ENCODE data around the gene LDB2. TPM values are rescaled to one million over a fixed set of nuclear protein-coding genes. Genes with fewer than 3 reads are reported as not detected.

The LDB2 gene
- total RNA-seq, 1 donor from 2014 or later = not detected

DNA sequence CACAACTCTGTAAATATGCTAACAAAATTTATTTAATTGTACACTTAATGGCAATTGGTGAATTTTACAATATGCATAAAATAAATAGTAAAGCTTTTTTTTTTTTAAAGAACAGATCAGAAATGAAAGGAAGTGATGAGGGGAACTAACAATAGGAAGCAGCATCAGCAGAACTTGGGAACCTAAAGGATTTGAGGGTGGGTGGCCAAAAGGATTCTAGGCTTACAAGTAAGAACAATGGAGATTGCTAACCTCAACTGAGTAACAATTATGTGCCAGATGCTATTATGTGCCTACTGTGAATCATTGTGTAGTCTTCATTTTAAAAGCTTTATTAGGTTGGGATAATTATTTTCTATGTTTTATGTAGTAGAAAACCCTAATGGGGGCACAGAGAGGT, 185.2 kb downstream of the LDB2 start:
- H3K27me3 Mint-ChIP-seq = no peaks in the 10 kb centered on the region
- H3K4me3 Mint-ChIP-seq (ENCODE audit: low read depth) = no peak overlapping the region
- no peaks in the 10 kb centered on the region for H3K36me3 Mint-ChIP-seq (ENCODE audit: insufficient read depth)
- DNase-seq (ENCODE audit: low spot score, unreplicated experiment) = no peak
- peaks cover 6% of the 10 kb centered on the region for H3K9me3 Mint-ChIP-seq (ENCODE audit: low read depth)
- no peaks in the 10 kb centered on the region for H3K4me1 Mint-ChIP-seq (ENCODE audit: low read depth)
- H3K27ac Mint-ChIP-seq = no peak overlapping the region
- TF ChIP-seq CTCF (IDR thresholded peaks at IDR 0.05; ENCODE audit: unreplicated experiment) = no peak

GRCh38 chr4:16710198-16710597, 188.2 kb downstream of the LDB2 start:
- no peak overlapping the region for H3K4me3 Mint-ChIP-seq (ENCODE audit: low read depth)
- H3K27ac Mint-ChIP-seq = no peak overlapping the region
- no peaks in the 10 kb centered on the region for H3K9me3 Mint-ChIP-seq (ENCODE audit: low read depth)
- no peaks in the 10 kb centered on the region for H3K36me3 Mint-ChIP-seq (ENCODE audit: insufficient read depth)
- no peak for DNase-seq (ENCODE audit: low spot score, unreplicated experiment)
- no peaks in the 10 kb centered on the region for H3K4me1 Mint-ChIP-seq (ENCODE audit: low read depth)
- TF ChIP-seq CTCF (IDR thresholded peaks at IDR 0.05; ENCODE audit: unreplicated experiment) = no peak
- H3K27me3 Mint-ChIP-seq = no peaks in the 10 kb centered on the region

DNA sequence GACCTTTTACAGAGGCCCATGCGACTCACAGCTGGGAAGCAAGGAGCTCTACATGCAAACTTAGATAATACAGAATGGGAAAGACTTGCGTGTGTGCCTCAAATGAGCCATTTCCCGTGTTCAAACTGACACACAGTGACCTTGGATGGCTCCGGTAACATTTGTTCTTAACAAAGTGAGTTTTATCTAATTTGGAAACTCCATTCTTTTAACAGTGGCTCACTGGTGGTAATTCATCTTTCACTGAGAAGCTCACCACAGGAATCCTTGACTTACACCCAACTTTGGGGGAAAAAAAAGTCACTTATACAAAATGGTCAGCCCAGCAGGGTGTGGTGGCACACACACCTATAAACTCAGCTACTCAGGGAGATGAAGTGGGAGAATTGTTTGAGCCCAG, 190.6 kb downstream of the LDB2 start:
- H3K27ac Mint-ChIP-seq = no peak overlapping the region
- H3K27me3 Mint-ChIP-seq = no peaks in the 10 kb centered on the region
- no peak overlapping the region for H3K4me3 Mint-ChIP-seq (ENCODE audit: low read depth)
- DNase-seq (ENCODE audit: low spot score, unreplicated experiment) = no peak
- no peak for TF ChIP-seq CTCF (IDR thresholded peaks at IDR 0.05; ENCODE audit: unreplicated experiment)
- H3K36me3 Mint-ChIP-seq (ENCODE audit: insufficient read depth) = no peaks in the 10 kb centered on the region
- H3K9me3 Mint-ChIP-seq (ENCODE audit: low read depth) = no peaks in the 10 kb centered on the region
- no peaks in the 10 kb centered on the region for H3K4me1 Mint-ChIP-seq (ENCODE audit: low read depth)

DNA sequence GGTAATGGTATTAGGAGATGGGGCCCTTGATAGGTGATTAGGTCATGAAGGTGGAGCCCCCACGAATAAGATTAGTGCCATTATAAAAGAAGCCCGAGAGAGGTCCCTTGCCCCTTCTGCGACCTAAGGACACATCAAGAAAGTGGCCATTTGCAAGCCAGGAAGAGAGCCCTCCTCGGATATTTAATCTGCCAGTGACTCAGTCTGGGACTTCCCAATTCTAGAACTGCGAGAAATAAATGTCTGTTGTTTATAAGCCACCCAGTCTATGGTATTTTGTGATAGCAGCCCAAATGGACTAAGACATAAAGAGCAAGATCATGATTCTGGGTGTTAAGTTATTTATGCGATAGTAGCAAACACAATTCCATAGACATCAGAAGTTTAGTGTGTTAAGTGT, 192.2 kb downstream of the LDB2 start:
- no peak for TF ChIP-seq CTCF (IDR thresholded peaks at IDR 0.05; ENCODE audit: unreplicated experiment)
- Mint-ChIP-seq H3K9me3 (ENCODE audit: low read depth) (no peaks in the 10 kb centered on the region), H3K27ac (no peak overlapping the region), H3K36me3 (ENCODE audit: insufficient read depth) (no peaks in the 10 kb centered on the region), H3K27me3 (no peaks in the 10 kb centered on the region), H3K4me3 (ENCODE audit: low read depth) (no peak overlapping the region), H3K4me1 (ENCODE audit: low read depth) (no peaks in the 10 kb centered on the region)
- DNase-seq (ENCODE audit: low spot score, unreplicated experiment) = no peak

GRCh38 chr4:16705341-16705740, 193.1 kb downstream of the LDB2 start:
- H3K4me3 Mint-ChIP-seq (ENCODE audit: low read depth) = no peak overlapping the region

More at GRCh38 chr4:16705341-16705740, 193.1 kb downstream of the LDB2 start:
- DNase-seq (ENCODE audit: low spot score, unreplicated experiment) = no peak
- no peaks in the 10 kb centered on the region for H3K4me1 Mint-ChIP-seq (ENCODE audit: low read depth)
- no peaks in the 10 kb centered on the region for H3K27me3 Mint-ChIP-seq
- TF ChIP-seq CTCF (IDR thresholded peaks at IDR 0.05; ENCODE audit: unreplicated experiment) = no peak
- H3K27ac Mint-ChIP-seq = no peak overlapping the region
- no peaks in the 10 kb centered on the region for H3K36me3 Mint-ChIP-seq (ENCODE audit: insufficient read depth)
- H3K9me3 Mint-ChIP-seq (ENCODE audit: low read depth) = no peaks in the 10 kb centered on the region

All from progenitor cell of endocrine pancreas (in vitro differentiated cells).